Head of caudate nucleus (tissue), 42 donors: ENCODE data around the gene CYLD.

ENCODE experiments used
- DNase-seq, 42 donors: peaks; one replicate each; pipeline versions ENCODE4 v3.0.0 to v3.0.0-alpha.2; 2020 to 2021; ENCODE audit warnings: mixed read lengths in 7 of 42
- intact Hi-C: fragments of 100-400 bp; cut with DNase I; formaldehyde crosslinking; loops from one replicate; pipeline ENCODE4 v1.15.0; 2022

Gene CYLD

DNA sequence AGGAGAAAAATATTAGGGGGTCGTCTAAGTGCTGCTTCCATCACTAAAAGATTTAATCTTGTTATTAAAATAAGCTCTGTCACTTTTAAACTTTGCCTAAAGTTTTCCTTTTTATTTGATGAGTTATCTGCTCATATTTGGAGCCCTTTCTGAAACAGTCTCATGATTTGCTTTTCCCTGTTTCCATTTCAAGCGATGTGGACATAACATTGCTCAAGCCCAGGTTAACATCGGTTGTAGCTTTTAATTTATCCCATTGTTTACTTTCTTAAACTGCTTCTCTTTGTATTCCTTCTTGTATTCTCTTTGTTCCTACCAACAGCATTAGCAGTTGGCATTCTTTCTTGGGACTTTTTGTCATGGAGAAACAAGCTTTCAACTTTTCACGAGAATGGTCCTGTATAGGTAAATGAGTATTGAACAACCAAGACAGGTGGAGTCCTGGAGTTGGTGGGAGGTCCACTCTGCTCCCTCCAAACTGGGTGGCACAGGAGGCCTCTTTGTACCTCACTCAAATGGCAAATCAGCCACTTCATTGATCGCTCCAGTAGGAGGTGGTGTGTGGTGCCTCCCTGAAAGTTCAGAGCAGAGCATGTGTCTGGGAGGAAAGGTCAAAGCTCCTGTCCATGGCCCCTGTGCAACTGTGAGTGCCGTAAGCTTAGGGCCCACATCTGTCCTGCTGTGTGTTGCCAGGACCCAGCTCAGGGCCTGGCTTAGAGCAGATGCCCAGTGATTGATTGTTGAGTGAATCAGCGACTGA is 107.0 kb downstream of the CYLD start:
- intact Hi-C loops, result no loop called here
- no peak for DNase-seq
